Upper lobe of left lung (tissue), 4 donors: ENCODE results near the gene CDHR5.

ENCODE experiments used
- CTCF ChIP-seq, 6 experiments: fragments of 450-650 bp in 4 of 6; fragments of 200-600 bp in 2 of 6; sonication (generic) in 2 of 6; IDR thresholded peaks; one replicate each; pipeline ENCODE4 v1.5.1; 2016 to 2019; ENCODE audit warnings: antibody characterized with exemption in 6 of 6
- POLR2A ChIP-seq, 4 donors: fragments of 450-650 bp; IDR thresholded peaks; one replicate each; pipeline ENCODE4 v1.5.1; 2016 to 2017; ENCODE audit warnings: antibody characterized with exemption in 4 of 4, mild to moderate bottlenecking in 2 of 4
- POLR2AphosphoS5 ChIP-seq, 2 donors: sonication (generic); formaldehyde crosslinking; IDR thresholded peaks; one replicate each; pipeline ENCODE4 v1.5.1; 2017; ENCODE audit warnings: antibody characterized with exemption in 2 of 2

GRCh38 chr11:608791-609251 is 15.9 kb downstream of the CDHR5 start:
- TF ChIP-seq CTCF (IDR thresholded peaks at IDR 0.05) (no peak), POLR2A (IDR thresholded peaks at IDR 0.05) (no peak), POLR2AphosphoS5 (IDR thresholded peaks at IDR 0.05) (no peak)
